DND-41 (cell line): ENCODE data around the gene NRL.

ENCODE experiments used
- EZH2 ChIP-seq: IDR thresholded peaks from 3 replicates; pipeline ENCODE4 v1.6.1; 2012; ENCODE audit warnings: borderline replicate concordance, low read depth, mild to moderate bottlenecking, moderate library complexity, low read length, inconsistent platforms; ENCODE audit not compliant: severe bottlenecking
- TF ChIP-seq, protein P1 (sequence below): IDR thresholded peaks from 2 replicates; pipeline ENCODE4 v1.5.1; 2012; ENCODE audit warnings: borderline replicate concordance, low read length, moderate library complexity, mild to moderate bottlenecking; ENCODE audit not compliant: poor library complexity, severe bottlenecking; ENCODE audit errors: extremely low read depth

- TF ChIP-seq, protein P1, sequence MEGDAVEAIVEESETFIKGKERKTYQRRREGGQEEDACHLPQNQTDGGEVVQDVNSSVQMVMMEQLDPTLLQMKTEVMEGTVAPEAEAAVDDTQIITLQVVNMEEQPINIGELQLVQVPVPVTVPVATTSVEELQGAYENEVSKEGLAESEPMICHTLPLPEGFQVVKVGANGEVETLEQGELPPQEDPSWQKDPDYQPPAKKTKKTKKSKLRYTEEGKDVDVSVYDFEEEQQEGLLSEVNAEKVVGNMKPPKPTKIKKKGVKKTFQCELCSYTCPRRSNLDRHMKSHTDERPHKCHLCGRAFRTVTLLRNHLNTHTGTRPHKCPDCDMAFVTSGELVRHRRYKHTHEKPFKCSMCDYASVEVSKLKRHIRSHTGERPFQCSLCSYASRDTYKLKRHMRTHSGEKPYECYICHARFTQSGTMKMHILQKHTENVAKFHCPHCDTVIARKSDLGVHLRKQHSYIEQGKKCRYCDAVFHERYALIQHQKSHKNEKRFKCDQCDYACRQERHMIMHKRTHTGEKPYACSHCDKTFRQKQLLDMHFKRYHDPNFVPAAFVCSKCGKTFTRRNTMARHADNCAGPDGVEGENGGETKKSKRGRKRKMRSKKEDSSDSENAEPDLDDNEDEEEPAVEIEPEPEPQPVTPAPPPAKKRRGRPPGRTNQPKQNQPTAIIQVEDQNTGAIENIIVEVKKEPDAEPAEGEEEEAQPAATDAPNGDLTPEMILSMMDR, result no peak
- no peak for TF ChIP-seq EZH2
Observed at GRCh38 chr14:24092505-24093206, 22.1 kb downstream of the NRL start.
